Activated naive CD4-positive, alpha-beta T cell treated with Interleukin-2 at 50 U/mL for 16 hours (primary cell): ENCODE measurements around the gene ARNT2.

Source experiments
- DNase-seq: peaks from one replicate; pipeline ENCODE4 v3.0.0-alpha.2; 2020

The ARNT2 gene

DNA sequence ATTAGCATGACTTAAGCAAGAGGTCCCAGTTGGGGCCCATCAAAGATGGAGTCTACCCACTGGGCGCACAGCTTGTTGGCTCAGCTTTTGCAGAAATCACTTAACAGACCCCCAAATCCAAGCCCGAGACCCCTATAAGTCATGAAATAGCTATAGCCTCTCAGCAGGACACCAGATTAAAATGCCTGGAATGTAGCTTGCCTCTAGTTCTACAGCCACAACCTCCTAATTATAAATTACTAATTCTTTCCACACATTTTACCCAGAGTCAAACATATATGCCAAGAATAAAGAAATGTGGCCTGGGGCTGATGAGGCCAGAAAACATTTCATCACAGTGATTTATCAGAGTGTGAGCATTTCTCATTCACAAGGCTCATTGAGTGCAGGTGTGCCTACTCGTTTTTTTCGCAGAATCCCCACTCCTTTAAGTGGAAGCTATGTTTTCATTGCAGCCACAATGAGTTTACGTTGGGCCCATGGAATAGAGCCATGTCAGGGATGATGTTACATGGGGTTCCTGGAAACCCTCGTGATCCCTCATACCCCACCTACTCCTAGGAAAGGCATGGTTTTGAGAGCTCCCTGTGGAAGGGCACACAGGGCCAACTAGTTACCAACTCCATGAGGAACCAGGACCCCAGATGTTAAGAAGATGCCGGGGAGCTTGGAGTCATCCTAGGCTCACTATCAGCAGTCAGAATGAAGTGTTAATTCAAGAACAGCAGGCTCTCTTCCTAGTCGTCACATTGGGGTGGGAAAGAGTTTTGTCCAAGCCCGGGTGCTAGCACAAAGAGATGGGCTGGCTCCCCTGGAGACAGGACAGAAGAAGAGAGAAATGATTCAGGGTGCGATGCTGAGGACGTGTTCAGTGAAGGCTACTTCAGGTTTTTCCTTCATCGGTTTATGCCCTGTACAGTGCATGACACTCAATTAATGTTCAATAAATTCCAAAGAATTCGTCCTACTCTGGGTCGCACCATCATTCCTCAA lies 200.7 kb downstream of the ARNT2 start:
- no peak for DNase-seq

DNA sequence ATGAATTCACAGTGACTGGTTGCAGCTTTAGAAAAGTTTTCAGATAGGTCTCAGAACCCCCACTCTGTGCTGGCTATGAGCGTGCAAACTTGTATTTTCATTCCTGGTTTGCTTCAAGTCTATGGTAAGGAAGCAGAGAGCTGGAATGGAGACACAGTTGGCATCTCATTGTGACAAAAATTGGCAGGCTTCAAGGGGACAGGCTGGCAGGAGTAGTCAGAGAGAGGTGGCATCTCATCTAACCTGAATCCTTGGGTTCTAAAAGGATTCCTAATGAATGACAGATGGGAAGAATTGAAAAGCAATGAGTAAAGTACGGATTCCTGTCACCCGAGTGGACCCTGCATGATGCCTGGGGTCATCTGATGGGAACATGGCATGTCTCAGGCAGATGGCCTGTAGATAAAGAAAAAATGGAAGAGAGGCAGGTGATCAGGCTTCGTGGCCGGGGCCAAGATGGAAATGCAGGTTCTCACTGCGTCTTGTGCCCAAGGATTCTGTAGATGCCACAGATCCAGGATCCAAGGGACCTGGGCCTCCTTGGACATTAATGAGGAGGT lies 201.5 kb downstream of the ARNT2 start:
- DNase-seq: no peak

DNA sequence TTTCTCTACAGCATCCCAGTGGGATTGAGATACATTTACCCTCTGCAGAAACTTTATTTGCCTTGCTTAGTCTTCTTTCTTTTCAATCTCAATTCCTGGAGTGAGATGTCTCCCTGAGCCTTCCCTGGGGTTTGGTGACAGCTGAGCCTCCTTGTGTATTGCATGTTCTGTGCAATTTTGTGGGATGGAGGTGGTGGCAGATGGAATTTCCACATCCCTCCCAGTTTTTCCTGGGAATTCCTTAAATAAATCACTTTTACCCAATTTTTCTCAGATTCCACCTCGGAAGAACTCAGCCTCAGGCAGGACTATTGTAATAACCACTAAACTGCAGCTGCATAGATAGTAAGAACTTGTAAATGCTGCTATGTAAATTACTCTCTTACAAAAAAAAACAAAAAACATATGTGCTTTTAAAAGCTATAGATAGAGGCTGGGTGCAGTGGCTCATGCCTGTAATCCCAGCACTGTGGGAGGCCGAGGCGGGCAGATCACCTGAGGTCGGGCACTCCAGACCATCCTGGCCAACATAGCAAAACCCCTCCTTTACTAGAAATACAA lies 202.4 kb downstream of the ARNT2 start:
- DNase-seq: no peak

GRCh38 chr15:80607287-80607980 lies 203.3 kb downstream of the ARNT2 start:
- no peak for DNase-seq

DNA sequence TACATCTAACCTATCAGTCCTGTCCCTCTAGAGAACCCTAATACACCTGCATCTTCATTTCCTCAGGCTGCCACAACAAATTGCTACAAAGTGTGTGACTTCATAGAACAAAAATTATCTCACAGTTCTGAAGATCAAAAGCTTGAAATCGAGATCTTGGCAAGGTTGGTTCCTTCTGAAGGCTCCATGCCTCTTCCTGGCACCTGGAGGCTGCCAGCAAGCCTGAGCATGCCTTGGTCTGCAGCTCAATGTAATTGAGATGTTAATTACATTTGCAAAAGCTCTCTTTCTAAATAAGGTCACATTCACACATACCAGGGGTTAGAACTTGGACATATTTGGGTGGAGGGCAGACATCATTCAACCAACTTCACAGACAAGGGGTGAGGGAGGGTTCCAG lies 204.5 kb downstream of the ARNT2 start:
- no peak for DNase-seq

- DNase-seq: no peak
Measured at GRCh38 chr15:80609091-80609490, 204.9 kb downstream of the ARNT2 start.

- no peak for DNase-seq
Measured at GRCh38 chr15:80609512-80609946, 205.3 kb downstream of the ARNT2 start.

GRCh38 chr15:80611543-80612080 lies 207.4 kb downstream of the ARNT2 start:
- DNase-seq: no peak

GRCh38 chr15:80612118-80612823 lies 208.1 kb downstream of the ARNT2 start:
- no peak for DNase-seq

GRCh38 chr15:80613762-80614365 lies 209.7 kb downstream of the ARNT2 start:
- no peak for DNase-seq

GRCh38 chr15:80614711-80615360 lies 210.7 kb downstream of the ARNT2 start:
- DNase-seq: no peak

- DNase-seq: no peak
Measured at GRCh38 chr15:80615361-80615736, 211.2 kb downstream of the ARNT2 start.

DNA sequence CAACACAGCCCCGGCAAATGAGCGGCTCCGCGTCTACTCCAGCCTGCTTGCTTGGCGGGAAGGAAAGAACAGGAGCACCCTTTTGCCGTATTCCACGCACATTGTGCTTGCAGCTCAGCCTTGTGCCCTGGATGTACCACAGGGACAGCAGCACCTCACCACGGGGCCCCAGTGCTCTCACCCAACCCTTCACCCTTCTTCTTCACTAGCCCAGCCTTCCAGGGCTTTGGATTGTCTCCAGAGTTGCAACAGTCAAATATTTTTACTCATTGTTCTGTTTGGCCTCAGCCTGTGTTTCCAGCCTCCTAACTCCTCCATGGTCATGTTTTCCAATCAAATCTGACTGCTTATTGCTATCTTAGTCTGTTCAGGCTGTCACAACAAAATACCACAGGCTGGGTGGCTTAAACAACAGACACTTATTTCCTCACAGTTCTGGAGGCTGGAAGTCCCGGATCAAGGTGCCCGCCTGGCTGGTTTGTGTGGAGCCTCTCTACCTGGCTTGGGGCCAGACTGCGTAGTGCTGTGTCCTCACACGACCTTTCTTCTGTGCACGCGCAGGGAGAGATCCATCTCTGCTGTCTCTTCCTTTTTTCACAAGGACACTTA lies 211.7 kb downstream of the ARNT2 start:
- DNase-seq: no peak

DNA sequence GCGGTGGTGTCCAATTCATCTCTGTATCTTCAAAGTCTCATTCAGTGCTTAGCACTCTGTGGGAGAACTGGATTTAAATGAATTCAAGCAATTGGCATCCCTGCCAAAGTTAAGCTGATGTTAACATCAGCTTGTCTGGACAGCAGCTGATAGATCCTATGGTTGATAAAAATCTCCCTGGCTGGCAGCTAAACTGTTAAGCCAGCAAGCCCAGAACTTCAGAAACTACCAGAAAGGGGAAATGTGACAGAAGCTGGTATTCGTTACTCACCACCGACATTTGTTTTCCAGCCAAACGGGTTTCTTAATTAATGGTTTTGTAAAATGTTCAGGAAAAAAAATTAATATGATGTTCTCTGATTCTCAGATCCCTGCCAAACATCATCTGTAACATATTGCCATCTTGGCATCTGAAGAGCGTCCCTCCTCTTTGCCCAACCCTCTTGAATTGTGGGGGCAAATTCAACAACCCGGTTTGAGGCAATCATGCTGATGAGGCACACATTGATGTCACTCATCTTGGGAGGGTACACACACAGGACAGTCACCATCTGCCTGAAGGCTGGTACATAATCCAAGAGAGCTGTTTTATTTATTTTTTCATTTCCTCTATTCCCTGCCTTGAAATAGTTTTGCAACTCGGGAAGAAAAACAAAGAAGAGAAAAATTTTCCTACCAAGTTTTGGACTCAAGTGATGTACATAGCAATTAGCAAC lies 214.7 kb downstream of the ARNT2 start:
- no peak for DNase-seq

DNA sequence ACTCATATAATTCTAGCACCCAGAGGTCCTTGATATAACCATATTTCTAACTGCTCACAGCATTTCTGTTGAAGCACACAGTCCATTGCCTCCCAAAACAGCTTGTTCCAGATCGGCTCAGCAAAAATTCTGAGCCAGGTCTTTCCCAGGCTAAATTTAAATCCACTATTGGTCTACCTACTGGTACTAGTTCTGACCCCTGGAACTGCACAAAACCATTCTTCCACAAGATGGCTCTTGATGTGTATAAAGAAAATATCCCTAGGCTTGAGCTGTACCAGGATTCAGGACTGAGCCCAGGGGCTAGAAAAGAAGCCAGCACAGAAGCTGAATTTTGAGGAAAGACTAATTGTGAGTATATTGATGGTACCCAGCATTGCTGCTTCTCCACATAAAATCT lies 215.5 kb downstream of the ARNT2 start:
- DNase-seq: no peak

DNA sequence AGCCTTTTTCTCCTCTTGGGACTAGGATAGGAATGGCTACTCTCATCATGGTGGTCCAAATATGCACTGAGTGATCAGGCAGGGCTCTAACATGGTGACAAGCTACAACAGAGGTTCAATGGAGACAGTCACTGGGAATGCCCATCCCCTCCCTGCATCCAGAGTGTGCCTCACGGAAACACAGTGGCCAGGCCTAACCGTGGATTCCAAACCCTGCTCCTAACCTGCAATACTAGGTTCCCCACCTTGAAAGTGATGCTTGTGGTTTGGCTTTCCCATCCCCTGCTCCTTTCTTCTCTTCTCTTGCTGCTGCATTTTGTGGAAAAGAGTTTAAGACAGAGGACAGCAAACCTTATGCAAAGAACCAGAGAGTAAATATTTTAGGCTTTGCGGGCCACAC lies 216.0 kb downstream of the ARNT2 start:
- no peak for DNase-seq

DNA sequence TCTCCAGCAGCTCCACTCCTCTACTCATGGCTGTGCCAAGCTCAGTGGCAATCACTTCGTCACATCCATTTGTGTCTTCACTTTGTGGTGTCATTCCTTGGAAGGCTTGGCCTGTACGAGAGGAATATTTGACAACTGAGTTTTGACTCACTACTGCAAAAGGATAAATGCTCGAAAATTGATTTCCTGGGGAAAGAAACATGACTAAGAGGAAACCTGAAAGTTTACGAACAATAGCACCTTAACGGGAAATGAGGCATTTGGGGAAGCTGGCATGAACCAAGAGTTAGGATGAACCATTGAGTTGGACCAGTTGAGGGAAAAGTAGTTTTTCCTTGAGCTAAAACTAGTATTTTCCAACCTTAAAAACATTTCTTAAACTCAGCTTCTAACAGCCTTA lies 216.7 kb downstream of the ARNT2 start:
- no peak for DNase-seq

- no peak for DNase-seq
Measured at GRCh38 chr15:80626643-80627120, 222.5 kb downstream of the ARNT2 start.

DNA sequence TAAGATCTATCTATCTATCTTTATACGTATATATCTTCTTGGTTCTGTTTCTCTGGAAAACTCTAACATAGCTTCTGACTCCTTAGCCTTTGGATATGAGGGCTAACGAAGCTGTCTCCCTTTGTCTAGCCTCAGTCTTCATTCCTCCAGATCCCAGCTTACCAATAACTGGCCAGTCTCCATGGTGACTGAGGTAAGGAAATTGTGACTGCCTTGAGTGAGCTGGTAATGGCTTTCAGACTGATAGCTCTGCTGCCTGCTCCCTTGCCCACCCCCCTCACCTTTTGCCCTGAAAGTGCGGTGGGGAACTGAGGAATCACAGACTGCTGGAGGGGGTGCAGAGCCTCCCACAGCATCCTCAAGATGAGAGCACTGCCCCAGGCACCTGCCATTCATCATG lies 225.2 kb downstream of the ARNT2 start:
- DNase-seq: no peak

- no peak for DNase-seq
Measured at GRCh38 chr15:80630981-80631380, 226.8 kb downstream of the ARNT2 start.
